ENCODE measurements around the gene PRTFDC1. TPM values are rescaled to one million over a fixed set of nuclear protein-coding genes. Genes with fewer than 3 reads are reported as not detected.
A peak's percentile ranks its signal among the peaks of the same experiment; 100 is the strongest.

The PRTFDC1 gene
- total and polyA plus RNA-seq, 2 donors (not counting 3 experiments of a cell fraction or from before 2014, with no cell fraction given) = 22.0 to 27.0 TPM

- no peaks in the 10 kb centered on the region for H3K79me2 ChIP-seq (ENCODE audit: control insufficient read depth, insufficient read depth, low read length)
- FAIRE-seq (no peak), DNase-seq (ENCODE audit: low read depth, low spot score) (no peak)
- peak overlapping the region; percentile 98 for H2AFZ ChIP-seq (ENCODE audit: low read depth, low read length)
- H3K9me1 ChIP-seq (replicated peaks; ENCODE audit: control insufficient read depth, extremely low read depth, insufficient read depth, low read length) = no peaks in the 10 kb centered on the region
- peaks cover 16% of the 10 kb centered on the region for H3K4me1 ChIP-seq (ENCODE audit: control insufficient read depth, extremely low read depth, insufficient read depth, low read length)
- no peak for TF ChIP-seq CTCF (IDR thresholded peaks at IDR 0.05; ENCODE audit: extremely low read depth in 1 of 2, insufficient read depth in 1 of 2, low read depth in 1 of 2, low read length in 2 of 2)
- TF ChIP-seq GATA2 (IDR thresholded peaks at IDR 0.05; ENCODE audit: insufficient read depth, insufficient read length, low read depth, low read length) = no peak
- no peak for TF ChIP-seq EZH2 (IDR thresholded peaks at IDR 0.05; ENCODE audit: borderline replicate concordance, low read depth, low read length, severe bottlenecking)
- no peak for TF ChIP-seq MAX (IDR thresholded peaks at IDR 0.05; ENCODE audit: insufficient read depth, insufficient read length)
- TF ChIP-seq JUN (IDR thresholded peaks at IDR 0.05; ENCODE audit: borderline replicate concordance, insufficient read depth, insufficient read length, low read depth) = no peak
- no peak for TF ChIP-seq FOS (IDR thresholded peaks at IDR 0.05; ENCODE audit: borderline replicate concordance, insufficient read depth, low read length)
- TF ChIP-seq POLR2A (IDR thresholded peaks at IDR 0.05; ENCODE audit: low read depth, low read length) = no peak
- no peak for TF ChIP-seq POLR2AphosphoS5 (IDR thresholded peaks at IDR 0.05; ENCODE audit: insufficient read depth, low read depth, low read length)
- no peak for TF ChIP-seq MYC (IDR thresholded peaks at IDR 0.05; ENCODE audit: low read depth, low read length)
- TSS peak; percentile 16 for BruUV-seq (replicated peaks)
- H3K27me3 ChIP-seq (ENCODE audit: control insufficient read depth in 2 of 2, insufficient read depth in 2 of 2, low read length in 2 of 2) = no peaks in the 10 kb centered on the region
- H4K20me1 ChIP-seq (replicated peaks; ENCODE audit: control insufficient read depth, extremely low read depth, insufficient read depth, low read length) = no peaks in the 10 kb centered on the region
- H3K4me2 ChIP-seq (ENCODE audit: insufficient read depth, low read length) = no peak overlapping the region
- intact Hi-C loops (cut with micrococcal nuclease) (loop anchor here (2.0 kb wide), 2 partner anchors 63 to 229 kb away; partner anchors contain the start of genes ENKUR and THNSL1), dilution Hi-C loops (cut with MboI; ENCODE audit: extremely low pct_ligation_motif_present, low sequenced_read_pairs) (no loop called here)
- POLR2A ChIA-PET = interaction anchor here (0.6 to 0.7 kb wide), 2 partner anchors 231 to 391 kb away, joined by 7 to 9 read pairs; no protein-coding TSS in a partner anchor
- H3K9me3 ChIP-seq (replicated peaks; ENCODE audit: control insufficient read depth, insufficient read depth, low read length) = no peaks in the 10 kb centered on the region
- CTCF ChIA-PET = interaction anchor here (0.7 to 0.9 kb wide), 2 partner anchors 224 to 311 kb away, joined by 3 to 4 read pairs; no protein-coding TSS in a partner anchor
- no peak overlapping the region for H3K27ac ChIP-seq (ENCODE audit: insufficient read depth, low read depth, low read length)
- no peaks in the 10 kb centered on the region for H3K36me3 ChIP-seq (ENCODE audit: control insufficient read depth in 2 of 2, extremely low read depth in 1 of 2, insufficient read depth in 2 of 2, low read length in 2 of 2)
- no peak overlapping the region for H3K4me3 ChIP-seq (replicated peaks in 1 of 3; ENCODE audit: insufficient read depth in 1 of 3, low read depth in 1 of 3, low read length in 3 of 3)
- no peak overlapping the region for H3K9ac ChIP-seq (replicated peaks; ENCODE audit: extremely low read depth, insufficient read depth, low read length)
These were observed 1.3 kb upstream of the PRTFDC1 start for GRCh38 chr10:24953675-24954074.

Data from endothelial cell of umbilical vein (primary cell).